GM12874 (cell line): Measurements from ENCODE around the gene MRFAP1L1.

ENCODE experiments used
- CTCF ChIP-seq: IDR thresholded peaks from 2 replicates; pipeline ENCODE4 v1.5.1; 2011; ENCODE audit warnings: low read depth, mild to moderate bottlenecking, control low read depth, low read length, moderate library complexity; ENCODE audit not compliant: insufficient read depth

MRFAP1L1 gene

GRCh38 chr4:6703786-6704185, 5.9 kb downstream of the MRFAP1L1 start:
- no peak for TF ChIP-seq CTCF

DNA sequence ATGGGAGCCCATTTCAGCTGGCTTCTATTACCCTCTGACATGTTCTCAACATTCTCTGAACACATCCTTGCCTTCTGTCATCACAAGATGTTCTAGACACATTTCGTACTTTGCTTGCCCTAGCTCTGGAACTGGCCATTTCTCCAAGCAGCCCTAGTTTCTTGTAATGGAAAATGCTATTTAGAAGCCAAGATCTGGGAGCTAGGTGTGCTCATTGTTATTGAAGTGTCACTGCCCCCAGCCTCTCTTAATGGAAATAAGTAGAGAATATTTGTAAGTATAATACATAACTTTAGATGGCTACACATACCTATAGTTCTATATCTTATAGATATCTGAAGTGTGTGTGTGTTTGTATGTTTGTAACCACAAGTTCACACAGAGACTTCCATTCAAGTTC, 6.9 kb downstream of the MRFAP1L1 start:
- no peak for TF ChIP-seq CTCF

- TF ChIP-seq CTCF, result peak; percentile 58
Observed at GRCh38 chr4:6701371-6701770, 8.3 kb downstream of the MRFAP1L1 start.

DNA sequence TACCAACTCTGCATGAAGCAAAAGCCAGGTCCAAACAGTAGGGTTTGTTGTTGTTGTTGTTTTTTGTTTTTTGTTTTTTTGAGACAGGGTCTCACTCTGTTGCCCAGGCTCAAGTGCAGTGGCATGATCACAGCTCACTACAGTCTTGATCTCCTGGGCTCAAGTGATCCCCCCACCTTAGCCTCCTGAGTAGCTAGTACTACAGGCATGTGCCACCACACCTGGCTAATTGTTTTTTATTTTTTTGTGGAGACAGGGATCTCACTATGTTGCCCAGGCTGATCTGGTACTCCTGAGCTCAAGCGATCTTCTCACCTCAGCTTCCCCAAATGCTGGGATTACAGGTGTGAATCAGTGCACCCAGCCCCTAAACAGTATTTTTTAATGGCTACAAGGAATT, 9.8 kb downstream of the MRFAP1L1 start:
- no peak for TF ChIP-seq CTCF

- TF ChIP-seq CTCF, result no peak
Observed at GRCh38 chr4:6699388-6699787, 10.3 kb downstream of the MRFAP1L1 start.

- no peak for TF ChIP-seq CTCF
Observed at GRCh38 chr4:6697131-6697530, 12.5 kb downstream of the MRFAP1L1 start.

DNA sequence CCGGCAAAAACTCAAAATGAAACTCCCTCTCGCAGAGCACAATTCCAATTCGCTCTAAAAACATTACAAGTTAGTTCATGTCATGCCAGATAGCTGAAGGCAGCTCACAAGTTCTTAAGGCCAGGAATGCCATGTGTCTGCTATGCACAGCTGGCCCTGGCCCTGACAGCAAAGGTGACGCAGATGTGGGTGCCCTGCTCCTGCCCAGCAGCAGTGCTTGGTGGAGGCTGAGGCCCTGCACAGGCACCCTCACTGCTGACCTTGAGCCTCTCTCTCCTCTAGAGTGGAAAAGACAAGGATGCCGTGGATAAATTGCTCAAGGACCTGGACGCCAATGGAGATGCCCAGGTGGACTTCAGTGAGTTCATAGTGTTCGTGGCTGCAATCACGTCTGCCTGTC, 13.1 kb downstream of the MRFAP1L1 start:
- no peak for TF ChIP-seq CTCF
